ENCODE measurements around the gene SERBP1.

The SERBP1 gene

DNA sequence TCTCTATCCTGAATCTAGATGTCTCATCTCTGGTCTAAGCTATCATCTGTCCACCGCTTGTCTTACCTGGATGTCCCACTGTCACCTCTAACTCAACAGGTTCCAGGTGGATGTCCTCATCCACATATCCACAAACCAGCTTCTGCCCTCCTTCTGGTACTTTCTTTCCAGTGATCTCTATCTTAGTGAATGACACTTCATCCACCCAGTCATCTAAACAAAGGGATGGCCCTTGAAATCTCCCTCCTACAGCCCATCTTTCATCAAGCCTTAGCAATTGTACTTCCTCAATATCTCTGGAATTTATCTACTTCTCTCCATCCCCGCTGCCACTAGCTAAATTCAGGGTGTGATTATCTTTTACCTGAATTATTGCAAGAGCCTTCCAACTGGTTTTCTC lies 33.9 kb upstream of the SERBP1 start:
- H3K27ac ChIP-seq (ENCODE audit: poor library complexity, severe bottlenecking): no peak overlapping the region
- no peaks in the 10 kb centered on the region for H3K4me1 ChIP-seq (ENCODE audit: insufficient read depth, poor library complexity, severe bottlenecking)
- H3K36me3 ChIP-seq (ENCODE audit: low read depth): no peaks in the 10 kb centered on the region
- ATAC-seq (ENCODE audit: low read depth) (no peak), DNase-seq (ENCODE audit: low spot score) (no peak)
- no peaks in the 10 kb centered on the region for H3K9me3 ChIP-seq (ENCODE audit: severe bottlenecking)
- no peak overlapping the region for H3K4me3 ChIP-seq (ENCODE audit: severe bottlenecking)
- TF ChIP-seq, protein P1, sequence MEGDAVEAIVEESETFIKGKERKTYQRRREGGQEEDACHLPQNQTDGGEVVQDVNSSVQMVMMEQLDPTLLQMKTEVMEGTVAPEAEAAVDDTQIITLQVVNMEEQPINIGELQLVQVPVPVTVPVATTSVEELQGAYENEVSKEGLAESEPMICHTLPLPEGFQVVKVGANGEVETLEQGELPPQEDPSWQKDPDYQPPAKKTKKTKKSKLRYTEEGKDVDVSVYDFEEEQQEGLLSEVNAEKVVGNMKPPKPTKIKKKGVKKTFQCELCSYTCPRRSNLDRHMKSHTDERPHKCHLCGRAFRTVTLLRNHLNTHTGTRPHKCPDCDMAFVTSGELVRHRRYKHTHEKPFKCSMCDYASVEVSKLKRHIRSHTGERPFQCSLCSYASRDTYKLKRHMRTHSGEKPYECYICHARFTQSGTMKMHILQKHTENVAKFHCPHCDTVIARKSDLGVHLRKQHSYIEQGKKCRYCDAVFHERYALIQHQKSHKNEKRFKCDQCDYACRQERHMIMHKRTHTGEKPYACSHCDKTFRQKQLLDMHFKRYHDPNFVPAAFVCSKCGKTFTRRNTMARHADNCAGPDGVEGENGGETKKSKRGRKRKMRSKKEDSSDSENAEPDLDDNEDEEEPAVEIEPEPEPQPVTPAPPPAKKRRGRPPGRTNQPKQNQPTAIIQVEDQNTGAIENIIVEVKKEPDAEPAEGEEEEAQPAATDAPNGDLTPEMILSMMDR (IDR thresholded peaks at IDR 0.05; ENCODE audit: poor library complexity, severe bottlenecking): no peak
- no peaks in the 10 kb centered on the region for H3K27me3 ChIP-seq (ENCODE audit: insufficient read depth, poor library complexity, severe bottlenecking)

DNA sequence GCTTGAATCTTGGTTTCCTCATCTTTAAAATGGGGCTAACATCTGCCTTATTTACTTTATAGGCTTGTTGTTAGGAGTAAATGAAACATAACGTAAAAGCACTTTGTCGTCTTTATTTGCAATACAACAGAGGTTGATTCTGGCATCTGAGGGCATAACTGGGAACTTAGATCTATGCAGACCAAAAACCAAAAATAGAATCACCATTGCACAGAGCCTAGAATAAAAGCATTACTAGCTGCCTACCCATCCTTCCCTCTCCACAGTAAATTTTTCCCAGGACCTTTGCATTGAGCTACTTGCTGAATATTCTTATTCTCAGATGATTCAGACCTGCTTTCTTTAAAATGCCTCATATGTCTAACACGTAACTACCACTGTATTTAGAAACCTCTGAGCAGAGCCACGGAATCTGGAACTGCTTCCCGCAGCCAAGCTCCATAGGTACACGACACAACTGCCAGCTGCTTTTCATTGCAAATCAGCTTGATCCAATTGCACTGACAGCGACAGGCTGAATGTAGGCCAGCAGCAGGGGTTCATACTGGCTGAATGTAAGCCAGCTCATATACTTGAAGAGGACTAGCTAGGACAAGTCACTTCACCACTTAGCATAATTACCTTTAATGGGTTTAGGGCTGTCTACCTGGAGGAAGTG lies 33.2 kb upstream of the SERBP1 start:
- no peaks in the 10 kb centered on the region for H3K4me1 ChIP-seq (ENCODE audit: insufficient read depth, poor library complexity, severe bottlenecking)
- no peaks in the 10 kb centered on the region for H3K27me3 ChIP-seq (ENCODE audit: insufficient read depth, poor library complexity, severe bottlenecking)
- TF ChIP-seq, protein P1 (IDR thresholded peaks at IDR 0.05; ENCODE audit: poor library complexity, severe bottlenecking): no peak
- no peak overlapping the region for H3K27ac ChIP-seq (ENCODE audit: poor library complexity, severe bottlenecking)
- H3K36me3 ChIP-seq (ENCODE audit: low read depth): no peaks in the 10 kb centered on the region
- no peak for DNase-seq (ENCODE audit: low spot score)
- no peak for ATAC-seq (ENCODE audit: low read depth)
- no peak overlapping the region for H3K4me3 ChIP-seq (ENCODE audit: severe bottlenecking)
- H3K9me3 ChIP-seq (ENCODE audit: severe bottlenecking): no peaks in the 10 kb centered on the region

DNA sequence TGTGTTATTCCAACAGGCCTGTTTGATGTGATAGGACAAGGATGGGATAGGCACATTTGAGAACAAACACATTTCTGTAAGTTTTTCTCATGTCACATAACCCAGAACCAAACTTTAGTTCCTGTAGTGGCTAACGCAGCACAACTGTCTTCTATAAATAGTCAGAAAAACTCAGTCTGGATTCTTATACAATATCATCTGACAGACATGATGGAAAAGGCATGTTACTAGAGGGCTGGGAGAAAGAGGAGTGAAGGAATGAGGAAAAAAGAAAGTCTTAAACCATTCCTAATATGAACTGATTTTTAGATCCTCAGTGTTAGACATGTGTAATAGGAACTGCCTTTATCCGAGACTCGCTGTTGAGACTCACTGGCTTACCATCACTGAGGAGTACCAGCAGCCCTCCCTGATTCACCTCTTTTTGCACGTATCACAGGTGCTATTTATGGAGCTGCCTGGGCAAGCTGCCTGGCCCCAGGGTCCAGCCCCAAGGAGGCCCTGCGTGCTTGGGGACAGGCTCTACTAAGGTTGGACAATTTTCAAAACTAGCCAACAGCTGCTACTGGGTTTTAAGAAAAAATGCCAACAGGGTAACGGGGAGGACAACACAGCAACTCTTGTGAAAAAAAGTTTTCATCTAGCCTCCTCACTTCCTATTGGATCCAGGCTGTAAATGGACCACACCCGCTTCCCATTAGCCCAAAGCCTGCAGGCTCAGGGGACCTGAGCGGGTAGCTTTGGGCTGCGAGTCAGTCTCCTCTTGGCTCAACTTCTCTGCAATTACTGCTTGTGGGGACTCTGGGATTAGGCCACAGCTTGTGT lies 30.7 kb upstream of the SERBP1 start:
- no peaks in the 10 kb centered on the region for H3K36me3 ChIP-seq (ENCODE audit: low read depth)
- H3K27me3 ChIP-seq (ENCODE audit: insufficient read depth, poor library complexity, severe bottlenecking): no peaks in the 10 kb centered on the region
- H3K4me1 ChIP-seq (ENCODE audit: insufficient read depth, poor library complexity, severe bottlenecking): no peaks in the 10 kb centered on the region
- H3K4me3 ChIP-seq (ENCODE audit: severe bottlenecking): no peak overlapping the region
- ATAC-seq (ENCODE audit: low read depth): no peak
- H3K27ac ChIP-seq (ENCODE audit: poor library complexity, severe bottlenecking): no peak overlapping the region
- TF ChIP-seq, protein P1 (IDR thresholded peaks at IDR 0.05; ENCODE audit: poor library complexity, severe bottlenecking): no peak
- DNase-seq (ENCODE audit: low spot score): no peak
- no peaks in the 10 kb centered on the region for H3K9me3 ChIP-seq (ENCODE audit: severe bottlenecking)

DNA sequence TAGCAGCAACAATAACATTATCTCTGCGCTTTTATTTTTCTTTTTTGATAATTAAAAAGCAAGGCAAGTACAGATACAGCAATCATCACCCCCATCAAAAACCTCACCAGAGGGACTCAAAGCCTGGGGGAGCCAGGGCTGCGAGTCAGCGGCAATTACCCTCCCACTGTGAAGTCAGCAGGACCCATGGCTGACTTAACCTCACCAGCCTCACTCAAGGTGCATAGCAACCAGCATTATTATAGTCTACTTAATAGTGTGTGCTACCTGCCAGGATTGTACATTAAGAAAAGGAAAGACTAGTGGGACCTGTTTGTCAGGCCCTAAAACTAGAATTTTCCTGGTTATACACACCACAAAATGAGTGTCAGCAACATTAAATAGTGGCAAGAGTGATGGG lies 28.9 kb upstream of the SERBP1 start:
- H3K9me3 ChIP-seq (ENCODE audit: severe bottlenecking): no peaks in the 10 kb centered on the region
- H3K36me3 ChIP-seq (ENCODE audit: low read depth): no peaks in the 10 kb centered on the region
- no peaks in the 10 kb centered on the region for H3K4me1 ChIP-seq (ENCODE audit: insufficient read depth, poor library complexity, severe bottlenecking)
- ATAC-seq (ENCODE audit: low read depth) (0 out of 3 replicates have a peak, but pooled peaks have one; percentile 25), DNase-seq (ENCODE audit: low spot score) (no peak)
- TF ChIP-seq, protein P1 (IDR thresholded peaks at IDR 0.05; ENCODE audit: poor library complexity, severe bottlenecking): no peak
- no peaks in the 10 kb centered on the region for H3K27me3 ChIP-seq (ENCODE audit: insufficient read depth, poor library complexity, severe bottlenecking)
- H3K4me3 ChIP-seq (ENCODE audit: severe bottlenecking): no peak overlapping the region
- H3K27ac ChIP-seq (ENCODE audit: poor library complexity, severe bottlenecking): no peak overlapping the region

DNA sequence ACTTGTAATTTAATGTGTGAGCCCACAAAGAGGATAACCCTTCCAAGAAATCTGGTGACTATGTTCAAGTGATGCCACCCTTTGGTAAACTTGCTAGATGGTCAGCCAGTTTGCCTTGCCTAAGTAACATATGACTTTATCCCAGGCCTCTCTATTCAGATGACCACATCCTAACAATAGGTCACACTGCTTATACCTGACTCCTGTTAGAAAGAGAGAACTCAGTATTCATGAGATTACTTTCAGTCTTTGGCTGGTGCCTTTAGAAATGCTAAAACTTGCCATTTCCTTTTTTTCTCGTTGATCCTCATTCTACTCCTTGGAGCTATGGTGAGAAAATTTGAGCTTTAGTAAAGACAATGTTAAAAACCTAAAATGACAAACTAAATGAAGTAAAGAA lies 28.5 kb upstream of the SERBP1 start:
- TF ChIP-seq, protein P1 (IDR thresholded peaks at IDR 0.05; ENCODE audit: poor library complexity, severe bottlenecking): no peak
- Histone ChIP-seq H3K36me3 (ENCODE audit: low read depth) (no peaks in the 10 kb centered on the region), H3K9me3 (ENCODE audit: severe bottlenecking) (no peaks in the 10 kb centered on the region), H3K4me3 (ENCODE audit: severe bottlenecking) (no peak overlapping the region), H3K4me1 (ENCODE audit: insufficient read depth, poor library complexity, severe bottlenecking) (no peaks in the 10 kb centered on the region), H3K27ac (ENCODE audit: poor library complexity, severe bottlenecking) (no peak overlapping the region), H3K27me3 (ENCODE audit: insufficient read depth, poor library complexity, severe bottlenecking) (no peaks in the 10 kb centered on the region)
- no peak for DNase-seq (ENCODE audit: low spot score)
- ATAC-seq (ENCODE audit: low read depth): no peak
